DND-41 (cell line): Measurements from ENCODE around the gene HHLA2.

ENCODE experiments used
- ATAC-seq: fragments of 200-7000 bp; cut with Tn5 transposase; 3 replicates; pipeline ENCODE4 v1.9.1; 2021; ENCODE audit warnings: low read depth; ENCODE audit not compliant: insufficient read depth
- DNase-seq: peaks from one replicate; pipeline ENCODE4 v3.0.0-alpha.2; 2020
- H2AFZ ChIP-seq: 2 replicates; pipeline ENCODE4 v1.6.0; 2012; ENCODE audit warnings: low read depth, low read length
- H3K27ac ChIP-seq: 2 replicates; pipeline ENCODE4 v1.5.1; 2012; ENCODE audit warnings: low read length, inconsistent platforms
- H3K27me3 ChIP-seq: fragments of 200-600 bp; sonication (generic); 2 replicates; pipeline ENCODE4 v1.6.0; 2012; ENCODE audit warnings: low read length, mild to moderate bottlenecking, inconsistent platforms; ENCODE audit not compliant: insufficient read depth, poor library complexity
- H3K36me3 ChIP-seq: 2 replicates; pipeline ENCODE4 v1.5.1; 2012; ENCODE audit warnings: low read length, inconsistent platforms; ENCODE audit not compliant: insufficient read depth
- H3K4me1 ChIP-seq: 2 replicates; pipeline ENCODE4 v1.5.1; 2012; ENCODE audit warnings: mild to moderate bottlenecking, low read length; ENCODE audit not compliant: insufficient read depth
- H3K4me2 ChIP-seq: 2 replicates; pipeline ENCODE4 v1.6.0; 2012; ENCODE audit warnings: mild to moderate bottlenecking, moderate library complexity, low read length, inconsistent platforms; ENCODE audit not compliant: insufficient read depth
- H3K4me3 ChIP-seq, 2 experiments: fragments of 200-600 bp in 1 of 2; shearing (Covaris generic) in 1 of 2; 2 replicates each; pipeline ENCODE4 v1.5.1; 2012 to 2016; ENCODE audit warnings: inconsistent platforms in 2 of 2, low read length in 2 of 2, mild to moderate bottlenecking in 2 of 2, low read depth in 1 of 2, moderate library complexity in 1 of 2
- H3K79me2 ChIP-seq: 2 replicates; pipeline ENCODE4 v1.6.0; 2012; ENCODE audit warnings: low read length, inconsistent platforms; ENCODE audit not compliant: insufficient read depth
- H3K9ac ChIP-seq: 2 replicates; pipeline ENCODE4 v1.6.0; 2012; ENCODE audit warnings: low read depth, mild to moderate bottlenecking, inconsistent platforms, low read length, moderate library complexity
- H3K9me3 ChIP-seq: 2 replicates; pipeline ENCODE4 v1.5.1; 2012; ENCODE audit warnings: low read length, moderate library complexity, mild to moderate bottlenecking, inconsistent platforms; ENCODE audit not compliant: insufficient read depth, severe bottlenecking
- H4K20me1 ChIP-seq: 2 replicates; pipeline ENCODE4 v1.6.0; 2012; ENCODE audit warnings: low read length; ENCODE audit not compliant: insufficient read depth
- EZH2 ChIP-seq: IDR thresholded peaks from 3 replicates; pipeline ENCODE4 v1.6.1; 2012; ENCODE audit warnings: borderline replicate concordance, low read depth, mild to moderate bottlenecking, moderate library complexity, low read length, inconsistent platforms; ENCODE audit not compliant: severe bottlenecking
- TF ChIP-seq, protein P1 (sequence below): IDR thresholded peaks from 2 replicates; pipeline ENCODE4 v1.5.1; 2012; ENCODE audit warnings: borderline replicate concordance, low read length, moderate library complexity, mild to moderate bottlenecking; ENCODE audit not compliant: poor library complexity, severe bottlenecking; ENCODE audit errors: extremely low read depth

HHLA2 gene, protein sequence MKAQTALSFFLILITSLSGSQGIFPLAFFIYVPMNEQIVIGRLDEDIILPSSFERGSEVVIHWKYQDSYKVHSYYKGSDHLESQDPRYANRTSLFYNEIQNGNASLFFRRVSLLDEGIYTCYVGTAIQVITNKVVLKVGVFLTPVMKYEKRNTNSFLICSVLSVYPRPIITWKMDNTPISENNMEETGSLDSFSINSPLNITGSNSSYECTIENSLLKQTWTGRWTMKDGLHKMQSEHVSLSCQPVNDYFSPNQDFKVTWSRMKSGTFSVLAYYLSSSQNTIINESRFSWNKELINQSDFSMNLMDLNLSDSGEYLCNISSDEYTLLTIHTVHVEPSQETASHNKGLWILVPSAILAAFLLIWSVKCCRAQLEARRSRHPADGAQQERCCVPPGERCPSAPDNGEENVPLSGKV

DNA sequence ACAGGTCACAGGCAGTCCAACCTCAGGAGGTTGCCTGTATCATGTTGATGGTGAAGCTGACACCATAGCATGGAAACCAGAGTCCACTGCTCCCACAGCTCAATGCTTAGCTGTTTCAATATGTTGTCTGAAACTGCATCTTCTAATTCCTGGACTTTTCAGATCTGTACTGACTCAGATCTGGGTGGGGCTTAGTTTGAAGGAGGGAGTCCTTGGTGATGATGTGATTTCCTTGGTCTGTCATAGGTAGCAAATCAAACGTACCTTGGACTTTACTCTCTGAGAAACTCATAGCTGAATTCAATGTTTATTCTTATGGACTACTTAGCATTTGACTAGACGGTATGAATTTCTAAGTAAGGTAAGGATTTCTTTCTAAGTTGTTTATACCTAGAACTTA lies at the start of gene HHLA2:
TSS of gene HHLA2 (plus strand) at position 310 of the 400 bp plus-strand sequence. CDS start 55,266 bp downstream, outside the sequence.
- no peak within 1 kb of the TSS for H3K4me3 ChIP-seq
- no peak within 1 kb of the TSS for H3K9ac ChIP-seq

DNA sequence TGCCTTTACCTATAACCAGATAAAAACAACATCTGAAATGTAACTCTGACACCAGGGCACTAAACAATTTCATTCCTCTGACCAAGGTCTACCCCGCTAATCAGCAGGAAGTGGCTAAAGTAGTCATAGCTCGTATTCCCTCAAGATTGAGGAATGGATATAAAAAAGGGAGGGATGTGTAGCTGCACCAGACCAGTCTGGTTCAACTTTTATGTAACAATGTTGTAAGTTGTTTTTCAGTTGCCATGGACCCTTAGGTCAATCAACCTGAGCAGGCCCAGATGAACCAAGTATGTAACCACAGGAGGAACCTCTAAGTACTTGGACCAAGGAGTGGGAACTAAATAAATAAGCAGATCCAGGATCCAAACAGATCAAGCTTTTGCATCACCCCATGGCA lies 45.7 kb upstream of the HHLA2 start:
- Histone ChIP-seq H3K27ac (no peak overlapping the region), H4K20me1 (no peaks in the 10 kb centered on the region), H3K36me3 (no peaks in the 10 kb centered on the region), H3K4me1 (no peaks in the 10 kb centered on the region), H3K9ac (no peak overlapping the region), H3K4me2 (no peak overlapping the region), H3K9me3 (no peaks in the 10 kb centered on the region), H2AFZ (no peak overlapping the region), H3K27me3 (no peaks in the 10 kb centered on the region), H3K79me2 (no peaks in the 10 kb centered on the region), H3K4me3 (no peak overlapping the region)
- TF ChIP-seq, protein P1, sequence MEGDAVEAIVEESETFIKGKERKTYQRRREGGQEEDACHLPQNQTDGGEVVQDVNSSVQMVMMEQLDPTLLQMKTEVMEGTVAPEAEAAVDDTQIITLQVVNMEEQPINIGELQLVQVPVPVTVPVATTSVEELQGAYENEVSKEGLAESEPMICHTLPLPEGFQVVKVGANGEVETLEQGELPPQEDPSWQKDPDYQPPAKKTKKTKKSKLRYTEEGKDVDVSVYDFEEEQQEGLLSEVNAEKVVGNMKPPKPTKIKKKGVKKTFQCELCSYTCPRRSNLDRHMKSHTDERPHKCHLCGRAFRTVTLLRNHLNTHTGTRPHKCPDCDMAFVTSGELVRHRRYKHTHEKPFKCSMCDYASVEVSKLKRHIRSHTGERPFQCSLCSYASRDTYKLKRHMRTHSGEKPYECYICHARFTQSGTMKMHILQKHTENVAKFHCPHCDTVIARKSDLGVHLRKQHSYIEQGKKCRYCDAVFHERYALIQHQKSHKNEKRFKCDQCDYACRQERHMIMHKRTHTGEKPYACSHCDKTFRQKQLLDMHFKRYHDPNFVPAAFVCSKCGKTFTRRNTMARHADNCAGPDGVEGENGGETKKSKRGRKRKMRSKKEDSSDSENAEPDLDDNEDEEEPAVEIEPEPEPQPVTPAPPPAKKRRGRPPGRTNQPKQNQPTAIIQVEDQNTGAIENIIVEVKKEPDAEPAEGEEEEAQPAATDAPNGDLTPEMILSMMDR: no peak
- TF ChIP-seq EZH2: no peak
- no peak for DNase-seq
- ATAC-seq: no peak

More for the DNA sequence above, at the start of gene HHLA2:
- ATAC-seq (no peak), DNase-seq (no peak)
- no peak within 1 kb of the TSS for H3K27ac ChIP-seq
- H3K9me3 ChIP-seq: no peaks in the 10 kb centered on the region
- H3K4me1 ChIP-seq: peaks cover 10% of the 10 kb centered on the region
- H4K20me1 ChIP-seq: no peaks in the 10 kb centered on the region
- TF ChIP-seq EZH2: no peak
- TF ChIP-seq, protein P1: no peak
- H3K36me3 ChIP-seq: no peaks in the 10 kb centered on the region
- H3K79me2 ChIP-seq: no peaks in the 10 kb centered on the region
- H2AFZ ChIP-seq: no peak within 1 kb of the TSS
- H3K27me3 ChIP-seq: no peaks in the 10 kb centered on the region
- no peak within 1 kb of the TSS for H3K4me2 ChIP-seq

DNA sequence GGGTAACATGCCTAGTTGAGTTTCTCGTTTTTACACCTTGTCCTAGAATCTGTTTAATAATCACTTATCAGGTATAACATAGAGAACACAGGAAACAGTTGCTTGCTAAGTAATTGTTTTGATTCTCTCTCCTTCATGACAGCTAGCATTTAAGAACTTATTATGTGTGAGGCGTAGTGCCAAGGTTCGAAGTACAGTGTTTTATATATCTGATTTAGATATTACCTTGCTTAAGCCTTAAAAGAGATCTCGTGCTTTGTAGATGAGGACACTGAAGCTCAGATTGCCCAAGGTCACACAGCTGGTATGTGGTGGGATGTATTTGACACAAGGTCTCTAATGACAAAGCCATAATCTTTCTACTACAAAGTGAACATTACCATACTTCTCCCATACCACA lies 45.1 kb upstream of the HHLA2 start:
- Histone ChIP-seq H3K9me3 (no peaks in the 10 kb centered on the region), H3K36me3 (no peaks in the 10 kb centered on the region), H2AFZ (no peak overlapping the region), H3K27me3 (no peaks in the 10 kb centered on the region), H3K4me3 (no peak overlapping the region), H4K20me1 (no peaks in the 10 kb centered on the region), H3K79me2 (no peaks in the 10 kb centered on the region), H3K27ac (no peak overlapping the region), H3K9ac (no peak overlapping the region), H3K4me2 (no peak overlapping the region), H3K4me1 (no peaks in the 10 kb centered on the region)
- ATAC-seq: no peak
- no peak for DNase-seq
- TF ChIP-seq, protein P1: no peak
- TF ChIP-seq EZH2: no peak
